ENCODE measurements around the gene BRS3. TPM values are rescaled to one million over a fixed set of nuclear protein-coding genes. Genes with fewer than 3 reads are reported as not detected.

BRS3 gene
- total and polyA plus RNA-seq, 10 of the 15 experiments (the other 5 are each of a cell fraction or from before 2014, with no cell fraction given) = not detected

GRCh38 chrX:136496764-136497555, 9.2 kb downstream of the BRS3 start (continued):
- no peak for TF ChIP-seq PBX3 (IDR thresholded peaks at IDR 0.05; ENCODE audit: insufficient replicate concordance, low read depth, low read length)
- TF ChIP-seq YY1 (IDR thresholded peaks at IDR 0.05; ENCODE audit: low read depth, low read length) = peak; percentile 92
- peak; percentile 57 for TF ChIP-seq POLR2A (IDR thresholded peaks at IDR 0.05; ENCODE audit: low read depth, low read length)
- peak; percentile 82; the same call in 1 of the 2 replicates for TF ChIP-seq MAX (IDR thresholded peaks at IDR 0.05; ENCODE audit: low read depth, low read length)
- TF ChIP-seq POU2F2 (IDR thresholded peaks at IDR 0.05; ENCODE audit: borderline replicate concordance, low read depth, low read length) = 0 out of 3 replicates have a peak, but pooled peaks have one; percentile 25
- TF ChIP-seq IKZF2 (IDR thresholded peaks at IDR 0.05) = peak in 1 of 2 experiments; percentile 13; a peak in 2 of 4 replicates
- no peak for TF ChIP-seq ZBTB11 (CRISPR knock-in tag; IDR thresholded peaks at IDR 0.05)
- TF ChIP-seq E4F1 (IDR thresholded peaks at IDR 0.05; ENCODE audit: borderline replicate concordance, partially characterized antibody) = peak; percentile 93
- TF ChIP-seq CREM (IDR thresholded peaks at IDR 0.05; ENCODE audit: low read depth) = peak; percentile 78
- TF ChIP-seq SRF (IDR thresholded peaks at IDR 0.05; ENCODE audit: low read depth in 2 of 2, low read length in 2 of 2) = peak in 1 of 2 experiments; percentile 65; a peak in 1 of 4 replicates

Data from GM12878 (cell line).